SU-DHL-6 (cell line): ENCODE data around the gene LDB3.

ENCODE experiments used
- CTCF ChIP-seq: fragments of 200-600 bp; sonication (generic); IDR thresholded peaks from one replicate; pipeline ENCODE4 v1.5.1; 2017; ENCODE audit warnings: antibody characterized with exemption, mild to moderate bottlenecking, low read length, moderate library complexity; ENCODE audit not compliant: insufficient read depth, poor library complexity, severe bottlenecking
- EZH2phosphoT487 ChIP-seq: fragments of 200-600 bp; sonication (generic), shearing (Covaris generic); conservative IDR thresholded peaks from 2 replicates; pipeline ENCODE4 v1.6.1; 2018; ENCODE audit warnings: mild to moderate bottlenecking, antibody characterized with exemption, low read length, moderate library complexity, mixed read lengths

GRCh38 chr10:86734207-86734988, 66.1 kb downstream of the LDB3 start:
- TF ChIP-seq CTCF, result no peak
- TF ChIP-seq EZH2phosphoT487, result no peak
